H9 (cell line): Measurements from ENCODE around the gene RPE65. TPM values are rescaled to one million over a fixed set of nuclear protein-coding genes. Genes with fewer than 3 reads are reported as not detected.

Source experiments
- DNase-seq: peaks from one replicate; pipeline ENCODE4 v3.0.0-alpha.2; 2017
- H2AFZ ChIP-seq: one replicate; pipeline ENCODE4 v1.6.1; 2013; ENCODE audit warnings: mild to moderate bottlenecking, low read length, control low read depth, moderate library complexity
- H2AK5ac ChIP-seq: 2 replicates; pipeline ENCODE4 v1.6.1; 2013; ENCODE audit warnings: low read length, control low read depth, mixed read lengths; ENCODE audit not compliant: insufficient read length
- H2BK120ac ChIP-seq: one replicate; pipeline ENCODE4 v1.6.1; 2013; ENCODE audit warnings: low read depth, mild to moderate bottlenecking, low read length, control low read depth, inconsistent platforms; ENCODE audit not compliant: poor library complexity, severe bottlenecking
- H2BK12ac ChIP-seq: 2 replicates; pipeline ENCODE4 v1.6.1; 2013; ENCODE audit warnings: low read length, control low read depth, mixed read lengths, low read depth; ENCODE audit not compliant: insufficient read length
- H2BK15ac ChIP-seq: 2 replicates; pipeline ENCODE4 v1.6.1; 2013; ENCODE audit warnings: low read depth, low read length, control low read depth
- H2BK20ac ChIP-seq: one replicate; pipeline ENCODE4 v1.6.1; 2013; ENCODE audit warnings: low read depth, mild to moderate bottlenecking, low read length, control low read depth, inconsistent platforms; ENCODE audit not compliant: poor library complexity, severe bottlenecking
- H2BK5ac ChIP-seq: 2 replicates; pipeline ENCODE4 v1.6.1; 2013; ENCODE audit warnings: low read length, control low read depth, mixed read lengths; ENCODE audit not compliant: insufficient read length
- H3K14ac ChIP-seq: 2 replicates; pipeline ENCODE4 v1.6.1; 2013; ENCODE audit warnings: low read length, control low read depth; ENCODE audit not compliant: insufficient read depth
- H3K18ac ChIP-seq: 2 replicates; pipeline ENCODE4 v1.6.1; 2013; ENCODE audit warnings: low read depth, mild to moderate bottlenecking, mixed read lengths, low read length, control low read depth; ENCODE audit not compliant: insufficient read length
- H3K23ac ChIP-seq: 2 replicates; pipeline ENCODE4 v1.6.1; 2013; ENCODE audit warnings: low read length, control low read depth, mixed read lengths, low read depth; ENCODE audit not compliant: insufficient read length
- H3K23me2 ChIP-seq: 2 replicates; pipeline ENCODE4 v1.6.1; 2013; ENCODE audit warnings: low read depth, mild to moderate bottlenecking, mixed read lengths, low read length, control low read depth; ENCODE audit not compliant: insufficient read length, poor library complexity, severe bottlenecking
- H3K27ac ChIP-seq: 2 replicates; pipeline ENCODE4 v1.5.1; 2013; ENCODE audit warnings: low read length, control low read depth, mixed read lengths, low read depth; ENCODE audit not compliant: insufficient read length
- H3K27me3 ChIP-seq: 2 replicates; pipeline ENCODE4 v1.6.1; 2013; ENCODE audit warnings: low read length, control low read depth, inconsistent platforms; ENCODE audit not compliant: insufficient read depth
- H3K4ac ChIP-seq: 2 replicates; pipeline ENCODE4 v1.6.1; 2013; ENCODE audit warnings: low read depth, mild to moderate bottlenecking, control low read depth, inconsistent platforms, low read length, moderate library complexity
- H3K4me1 ChIP-seq: 2 replicates; pipeline ENCODE4 v1.6.1; 2013; ENCODE audit warnings: low read length, control low read depth, inconsistent platforms; ENCODE audit not compliant: insufficient read depth
- H3K4me2 ChIP-seq: 2 replicates; pipeline ENCODE4 v1.6.1; 2013; ENCODE audit warnings: low read length, control low read depth, mixed read lengths; ENCODE audit not compliant: insufficient read length, insufficient read depth
- H3K56ac ChIP-seq: 2 replicates; pipeline ENCODE4 v1.6.1; 2013; ENCODE audit warnings: low read depth, mild to moderate bottlenecking, mixed read lengths, low read length, control low read depth; ENCODE audit not compliant: insufficient read length
- H3K79me1 ChIP-seq: 2 replicates; pipeline ENCODE4 v1.6.1; 2013; ENCODE audit warnings: low read depth, mild to moderate bottlenecking, moderate library complexity, low read length, control low read depth, inconsistent platforms; ENCODE audit not compliant: insufficient read depth, poor library complexity, severe bottlenecking
- H3K79me2 ChIP-seq: 2 replicates; pipeline ENCODE4 v1.6.1; 2013; ENCODE audit warnings: low read length, control low read depth, inconsistent platforms; ENCODE audit not compliant: insufficient read depth
- H3K9ac ChIP-seq: 2 replicates; pipeline ENCODE4 v1.6.1; 2013; ENCODE audit warnings: low read length, control low read depth, mixed read lengths; ENCODE audit not compliant: insufficient read length; ENCODE audit errors: extremely low read depth
- H3K9me3 ChIP-seq: one replicate; pipeline ENCODE4 v1.6.1; 2013; ENCODE audit warnings: low read depth, low read length, inconsistent platforms; ENCODE audit not compliant: control insufficient read depth
- H3T11ph ChIP-seq: one replicate; pipeline ENCODE4 v1.6.1; 2013; ENCODE audit warnings: mild to moderate bottlenecking, low read length, control low read depth, inconsistent platforms
- H4K20me1 ChIP-seq: one replicate; pipeline ENCODE4 v1.6.1; 2013; ENCODE audit not compliant: control insufficient read depth, insufficient read length, insufficient read depth
- H4K5ac ChIP-seq: 2 replicates; pipeline ENCODE4 v1.6.1; 2013; ENCODE audit warnings: low read depth, mild to moderate bottlenecking, mixed read lengths, low read length, control low read depth; ENCODE audit not compliant: insufficient read length
- H4K8ac ChIP-seq: replicated peaks from 2 replicates; pipeline ENCODE4 v1.6.1; 2013; ENCODE audit warnings: low read length, control low read depth, mixed read lengths, low read depth; ENCODE audit not compliant: insufficient read length
- H4K91ac ChIP-seq: 2 replicates; pipeline ENCODE4 v1.6.1; 2013; ENCODE audit warnings: low read depth, mild to moderate bottlenecking, moderate library complexity, mixed read lengths, low read length, control low read depth; ENCODE audit not compliant: insufficient read length
- H3K27ac Mint-ChIP-seq, 3 experiments: 2 replicates in 2 of 3; 3 replicates in 1 of 3; pipeline ENCODE4 v1.8.0; 2020 to 2021; ENCODE audit warnings: mixed read lengths in 3 of 3, mild to moderate bottlenecking in 1 of 3, moderate library complexity in 1 of 3
- H3K27me3 Mint-ChIP-seq: 2 replicates; pipeline ENCODE4 v1.8.0; 2021; ENCODE audit warnings: low read depth, mild to moderate bottlenecking, moderate library complexity, mixed read lengths
- H3K36me3 Mint-ChIP-seq, 3 experiments: 2 replicates in 2 of 3; 3 replicates in 1 of 3; pipeline ENCODE4 v1.8.0; 2020 to 2021; ENCODE audit warnings: low read depth in 3 of 3, mixed read lengths in 3 of 3; ENCODE audit not compliant: insufficient read depth in 1 of 3
- H3K4me1 Mint-ChIP-seq, 2 experiments: 2 replicates each; pipeline ENCODE4 v1.8.0; 2020; ENCODE audit warnings: mixed read lengths in 2 of 2
- H3K4me3 Mint-ChIP-seq, 2 experiments: 2 replicates in 1 of 2; 3 replicates in 1 of 2; pipeline ENCODE4 v1.8.0; 2020 to 2021; ENCODE audit warnings: mild to moderate bottlenecking in 2 of 2, mixed read lengths in 2 of 2, moderate library complexity in 1 of 2
- H3K9me3 Mint-ChIP-seq, 2 experiments: 2 replicates in 1 of 2; 3 replicates in 1 of 2; pipeline ENCODE4 v1.8.0; 2020; ENCODE audit warnings: mild to moderate bottlenecking in 2 of 2, mixed read lengths in 2 of 2, moderate library complexity in 1 of 2
- CTCF ChIP-seq: fragments of 200-600 bp; sonication (generic); conservative IDR thresholded peaks from 3 replicates; pipeline ENCODE4 v1.8.0; 2021; ENCODE audit warnings: antibody characterized with exemption, mild to moderate bottlenecking
- WGBS: extraction: QIAGEN DNeasy Blood & Tissue Kit; methylation state at CpG from one replicate; pipeline ENCODE4 v1.1.7; 2013; ENCODE audit warnings: missing lambda C conversion rate, low lambda C conversion rate, mixed read lengths; ENCODE audit not compliant: insufficient read length; ENCODE audit errors: extremely low coverage; 5-methylcytosine and 5-hydroxymethylcytosine counted together
- total RNA-seq: library from RNA; stranded (reverse); gene quantifications from 2 replicates; pipeline ENCODE4 v1.2.1, GENCODE V29; 2021

Gene RPE65
- total RNA-seq, 1 experiment from 2014 or later: not detected

GRCh38 chr1:68470388-68470970 is 20.7 kb upstream of the RPE65 start:
- H2AK5ac ChIP-seq: no peak overlapping the region
- H3K56ac ChIP-seq: no peak overlapping the region
- no peak overlapping the region for H2BK12ac ChIP-seq
- H4K91ac ChIP-seq: no peak overlapping the region
- no peak overlapping the region for H3T11ph ChIP-seq
- no peaks in the 10 kb centered on the region for H3K27me3 ChIP-seq
- H4K20me1 ChIP-seq: no peaks in the 10 kb centered on the region
- Mint-ChIP-seq H3K4me1 (peaks cover 8 to 13% of the 10 kb centered on the region in 2 experiments), H3K36me3 (peaks cover 0 to 4% (median 0%) of the 10 kb centered on the region in 3 experiments; a peak in 1 of 7 replicates), H3K27me3 (peaks cover 2% of the 10 kb centered on the region), H3K9me3 (no peaks in the 10 kb centered on the region), H3K4me3 (no peak overlapping the region), H3K27ac (peak overlapping the region in 1 of 3 experiments; percentile 50; a peak in 1 of 7 replicates)
- no peaks in the 10 kb centered on the region for H3K23me2 ChIP-seq
- TF ChIP-seq CTCF: peak; percentile 66
- no peak overlapping the region for H3K4ac ChIP-seq
- no peak overlapping the region for H3K9ac ChIP-seq
- no peak overlapping the region for H4K5ac ChIP-seq
- no peak overlapping the region for H3K18ac ChIP-seq
- no peak overlapping the region for H3K14ac ChIP-seq
- no peak overlapping the region for H3K23ac ChIP-seq
- H2BK20ac ChIP-seq: no peak overlapping the region
- no peaks in the 10 kb centered on the region for H3K9me3 ChIP-seq
- H2BK120ac ChIP-seq: no peak overlapping the region
- no CpG with 5 or more reads among the region's 2 CpGs for WGBS
- no peaks in the 10 kb centered on the region for H3K79me2 ChIP-seq
- H2BK5ac ChIP-seq: no peak overlapping the region
- DNase-seq: no peak
- no peak overlapping the region for H2AFZ ChIP-seq
- no peak overlapping the region for H4K8ac ChIP-seq
- H3K79me1 ChIP-seq: no peaks in the 10 kb centered on the region
- H3K4me2 ChIP-seq: no peak overlapping the region
- H3K4me1 ChIP-seq: no peaks in the 10 kb centered on the region
- no peak overlapping the region for H2BK15ac ChIP-seq
- H3K27ac ChIP-seq: no peak overlapping the region
